Skin of body (tissue), 2 donors: Measurements from ENCODE around the gene FNBP1L. TPM values are rescaled to one million over a fixed set of nuclear protein-coding genes. Genes with fewer than 3 reads are reported as not detected.
"Not testable (repeated sequence)": the region's sequence is repeated elsewhere in the genome, so short reads cannot be mapped to it uniquely, and the experiment has no call there.

ENCODE experiments used
- DNase-seq: peaks from one replicate; lab custom pipeline; 2025; lab: John Stamatoyannopoulos, UW
- total RNA-seq: library from RNA; depleted of rRNA; stranded (reverse); fragments of >200 nt; gene quantifications from one replicate; pipeline ENCODE4 v1.2.3, GENCODE V29; 2014

The FNBP1L gene
- total RNA-seq, 1 donor from 2014 or later: 49.0 TPM

GRCh38 chr1:93571623-93572310 is 123.8 kb downstream of the FNBP1L start:
- no peak for DNase-seq

DNA sequence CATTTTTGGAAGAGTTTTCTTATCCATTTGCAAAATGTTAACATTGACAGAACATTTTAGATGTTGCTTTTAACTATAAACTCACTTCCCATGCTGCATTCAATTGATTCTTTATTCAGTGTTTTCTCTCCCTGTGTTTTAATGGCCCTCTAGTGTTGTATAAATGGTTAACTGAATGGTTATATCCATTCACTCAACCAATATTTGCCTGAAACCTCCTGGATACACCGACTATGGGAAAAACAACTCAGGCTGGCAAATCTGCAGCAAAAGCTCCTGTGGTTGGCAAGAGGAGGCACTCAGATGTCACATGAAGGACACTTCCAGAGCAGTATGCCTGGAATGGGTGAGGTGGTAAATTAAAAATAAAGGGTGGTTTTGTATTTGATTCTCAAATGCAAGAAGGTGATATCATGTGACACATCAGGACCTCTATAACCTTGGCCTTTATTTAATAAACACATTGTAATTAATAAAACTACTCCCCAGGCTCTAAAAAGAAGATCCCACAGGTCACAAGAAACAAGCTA is 126.1 kb downstream of the FNBP1L start:
- no peak for DNase-seq

- no peak for DNase-seq
Measured at GRCh38 chr1:93574511-93574910, 126.6 kb downstream of the FNBP1L start.

- DNase-seq: no peak
Measured at GRCh38 chr1:93574991-93575390, 127.1 kb downstream of the FNBP1L start.

DNA sequence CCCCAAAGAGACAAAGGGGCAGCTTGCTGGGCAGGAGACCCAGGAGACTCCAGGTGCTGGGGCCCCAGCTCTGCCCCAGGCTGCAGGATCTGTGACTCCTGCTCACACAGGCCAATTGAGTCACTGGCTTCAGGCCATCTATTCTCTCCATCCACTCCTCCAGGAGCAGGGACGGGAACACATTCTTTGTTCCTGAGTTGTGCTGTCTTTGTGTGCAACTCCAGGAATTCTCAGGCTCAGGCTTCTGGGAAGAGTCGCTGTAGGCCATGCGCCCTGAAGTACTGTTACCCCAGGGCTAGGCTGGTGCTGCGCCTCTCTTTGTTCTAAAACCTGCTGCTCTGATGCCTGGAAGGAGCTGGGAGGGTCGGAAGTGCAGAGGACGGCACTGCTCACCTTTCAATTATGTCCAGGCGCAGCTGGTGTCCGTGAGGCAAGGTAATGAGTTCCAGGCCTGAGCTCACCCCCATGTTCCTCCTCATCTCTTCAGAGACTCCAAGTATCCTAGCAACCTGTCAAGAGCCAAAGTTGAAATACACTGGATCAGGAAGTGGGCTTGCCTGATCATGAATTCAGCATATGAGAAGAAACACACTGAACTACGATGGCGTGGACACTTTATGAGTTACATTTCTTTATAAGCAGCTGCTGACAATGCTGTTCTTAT is 127.8 kb downstream of the FNBP1L start:
- DNase-seq: peak; percentile 83

DNA sequence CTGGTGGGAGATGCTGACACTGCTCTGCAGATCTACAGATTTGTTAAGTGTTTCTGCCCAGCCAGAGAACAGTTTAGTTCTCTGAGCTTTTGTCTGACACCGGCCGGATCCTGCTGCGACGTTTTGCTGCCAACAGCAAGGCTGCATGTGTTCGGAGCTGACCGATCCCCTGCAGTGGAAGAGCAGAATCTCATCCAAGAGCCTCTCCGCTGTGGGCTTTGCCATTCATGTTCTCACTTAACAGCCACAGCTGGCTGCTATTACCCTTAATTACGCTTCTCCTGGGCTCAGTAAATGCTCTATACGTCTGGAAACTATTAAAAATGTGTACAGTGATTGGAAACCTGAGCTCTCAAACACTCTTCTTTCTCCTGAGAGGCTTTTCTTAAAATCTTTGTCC is 128.4 kb downstream of the FNBP1L start:
- DNase-seq: peak; percentile 88

DNA sequence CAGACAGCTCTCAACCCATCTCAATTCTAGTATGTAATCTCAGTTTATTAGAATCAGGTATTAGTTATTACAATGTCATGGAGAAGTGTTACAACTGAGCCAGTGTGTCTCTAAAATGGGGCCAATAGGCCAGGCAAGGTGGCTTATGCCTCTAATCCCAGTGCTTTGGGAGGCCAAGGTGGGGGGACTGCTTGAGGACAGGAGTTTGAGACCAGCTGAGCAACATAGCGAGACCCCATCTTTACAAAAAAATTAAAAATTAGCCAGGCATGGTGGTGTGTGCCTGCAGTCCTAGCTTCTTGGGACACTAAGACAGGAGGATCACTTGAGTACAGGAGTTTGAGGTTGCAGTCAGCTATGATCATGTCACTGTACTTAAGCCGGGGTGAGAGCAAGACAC is 128.8 kb downstream of the FNBP1L start:
- no peak for DNase-seq

- no peak for DNase-seq
Measured at GRCh38 chr1:93577536-93578432, 129.9 kb downstream of the FNBP1L start.

- DNase-seq: no peak
Measured at GRCh38 chr1:93578433-93578830, 130.5 kb downstream of the FNBP1L start.

DNA sequence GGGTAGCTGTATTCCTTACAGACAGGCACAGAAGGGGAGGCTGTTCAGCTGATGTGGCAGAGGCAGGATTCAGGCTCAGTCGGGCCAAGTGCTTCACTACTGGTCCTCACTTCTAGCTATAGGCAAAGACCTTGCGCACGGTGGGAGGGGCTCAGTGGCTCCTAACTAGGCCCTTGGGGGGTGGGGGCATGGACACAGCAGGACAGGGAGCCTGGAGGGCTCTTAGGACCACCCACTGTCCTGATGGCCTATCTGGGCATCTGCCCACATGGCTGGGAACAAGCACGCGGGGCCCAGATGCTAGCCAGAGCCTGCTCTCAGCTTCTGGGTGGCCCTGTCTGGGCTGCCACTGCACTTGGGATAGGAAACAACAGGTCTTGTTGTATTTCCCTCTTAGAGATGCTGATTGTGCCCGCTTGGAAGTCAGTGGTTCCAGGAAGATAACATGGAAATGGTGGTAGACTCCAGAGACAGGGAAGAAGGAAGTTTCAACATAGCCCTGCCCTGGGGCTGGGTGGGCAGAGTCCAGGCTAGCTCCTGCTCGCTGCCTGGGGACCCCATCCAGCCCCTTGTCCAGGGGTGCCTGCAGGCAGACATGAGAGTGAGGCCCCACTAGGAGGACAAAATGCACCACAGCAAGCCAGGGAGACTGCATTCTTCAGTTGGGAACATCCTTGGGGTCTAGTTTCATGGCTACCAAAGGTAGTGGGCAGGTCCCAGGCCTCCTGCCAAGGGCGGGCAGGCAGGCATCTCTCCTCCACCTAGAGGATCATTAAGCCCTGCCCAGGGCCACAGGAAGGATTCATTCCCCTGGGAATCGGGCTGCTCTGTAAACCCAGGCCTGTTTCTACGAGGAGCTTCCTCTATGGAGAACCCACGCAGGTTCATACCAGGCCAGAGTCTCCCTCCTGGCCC is 131.2 kb downstream of the FNBP1L start:
- no peak for DNase-seq

DNA sequence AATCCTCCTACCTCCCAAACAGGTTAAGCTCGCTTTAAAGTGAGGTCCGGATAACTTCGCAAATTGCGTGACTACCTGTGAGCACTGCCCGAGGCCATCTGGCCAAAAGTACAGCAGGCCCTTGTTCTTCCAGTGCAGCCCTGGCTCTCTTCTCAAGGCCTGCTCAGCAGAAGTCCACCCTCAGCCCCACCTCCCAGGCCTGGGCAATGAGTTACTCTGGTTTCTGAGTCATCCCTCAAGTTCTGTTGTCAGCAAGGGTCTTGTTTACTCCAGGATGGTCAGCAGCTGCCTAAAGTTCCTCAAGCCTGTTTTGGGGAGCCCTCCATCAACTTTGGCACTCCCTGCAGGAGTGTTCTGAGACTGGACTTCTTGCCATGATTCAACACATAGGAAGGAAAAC is 132.0 kb downstream of the FNBP1L start:
- DNase-seq: no peak

GRCh38 chr1:93581917-93582850 is 134.3 kb downstream of the FNBP1L start:
- no peak for DNase-seq

- peak; percentile 90 for DNase-seq
Measured at GRCh38 chr1:93584261-93585003, 136.5 kb downstream of the FNBP1L start.

DNA sequence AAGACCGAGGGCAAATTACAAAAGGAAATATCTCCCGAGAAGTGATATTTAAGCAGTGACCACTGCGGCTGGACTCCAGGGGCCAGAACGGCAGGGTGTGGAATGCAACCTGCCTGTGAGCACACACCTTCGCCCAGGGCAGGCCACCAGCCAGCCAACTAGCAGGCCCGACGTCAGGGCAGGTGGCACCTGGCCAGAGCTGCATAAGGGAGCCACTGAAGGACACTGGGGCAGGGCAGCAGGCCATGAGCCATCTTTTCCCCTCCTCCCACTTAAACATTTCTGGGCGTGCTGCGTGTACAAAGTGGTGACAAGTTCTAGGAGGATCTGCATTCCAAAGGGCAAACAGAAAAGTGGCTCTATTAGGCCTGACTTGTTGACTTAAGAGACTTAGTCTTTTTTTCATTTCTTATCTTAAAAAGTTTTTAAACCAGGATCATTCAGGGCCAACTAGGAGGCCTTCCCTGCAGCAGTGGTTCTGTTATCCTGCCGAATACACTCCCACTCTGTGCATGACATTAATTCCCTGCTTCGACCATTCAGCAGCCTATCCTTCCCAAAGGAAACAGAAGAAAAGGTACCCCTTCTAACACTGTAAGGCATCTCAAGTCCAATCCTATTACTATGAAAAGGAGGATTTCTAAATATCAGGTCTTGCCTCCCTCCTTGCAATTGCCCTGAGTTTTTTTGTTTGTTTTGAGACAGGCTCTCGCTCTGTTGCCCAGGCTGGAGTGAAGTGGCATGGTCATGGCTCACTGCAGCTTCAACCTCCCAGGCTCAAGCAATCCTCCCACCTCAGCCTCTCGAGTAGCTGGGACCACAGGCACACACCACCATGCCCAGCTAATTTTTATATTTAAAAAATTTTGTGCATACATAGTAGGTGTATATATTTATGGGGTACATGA is 137.4 kb downstream of the FNBP1L start:
- DNase-seq: peak; percentile 12

GRCh38 chr1:93587354-93587753 is 139.4 kb downstream of the FNBP1L start:
- DNase-seq: no peak

DNA sequence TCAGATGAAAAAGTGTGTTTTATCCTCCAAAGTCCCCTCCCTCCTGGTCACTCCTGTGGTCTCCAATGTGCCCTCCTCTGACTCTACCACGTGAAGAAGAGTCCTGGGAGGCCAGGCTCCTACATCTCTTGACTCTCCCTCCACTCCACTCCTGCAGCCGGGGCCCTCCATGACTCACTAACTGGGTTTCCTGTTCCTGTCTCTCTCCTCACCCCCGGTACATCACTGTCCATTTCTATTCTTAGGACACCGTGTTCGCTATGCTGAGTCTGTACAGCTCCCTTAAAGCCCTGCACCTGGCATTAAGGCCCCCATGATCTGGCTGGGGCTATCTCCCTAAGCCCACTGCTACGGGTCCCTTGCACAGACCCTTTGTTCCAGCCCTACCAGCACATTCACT is 140.3 kb downstream of the FNBP1L start:
- DNase-seq: no peak

- DNase-seq: no peak
Measured at GRCh38 chr1:93588955-93589354, 141.0 kb downstream of the FNBP1L start.

DNA sequence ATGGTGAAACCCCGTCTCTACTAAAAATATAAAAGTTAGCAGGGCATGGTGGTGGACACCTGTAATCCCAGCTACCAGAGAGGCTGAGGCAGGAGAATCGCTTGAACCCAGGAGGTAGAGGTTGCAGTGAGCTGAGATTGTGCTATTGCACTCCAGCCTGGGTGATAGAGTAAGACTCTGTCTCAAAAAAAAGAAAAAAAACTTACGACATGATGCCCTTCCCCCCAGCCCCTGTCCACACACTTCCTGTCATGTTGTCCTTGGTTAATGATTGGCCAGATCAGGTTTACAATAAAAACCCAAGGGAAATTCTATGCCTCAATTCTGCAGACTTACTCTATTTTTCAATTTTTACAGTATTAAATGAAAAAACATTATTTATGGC is 143.4 kb downstream of the FNBP1L start:
- DNase-seq: not testable (repeated sequence)
